GM21360 (cell line): ENCODE results near the gene MAP1LC3A.

Experiments
- ATAC-seq: cut with Tn5 transposase; IDR thresholded peaks from one replicate; pipeline ENCODE4 v1.9.1; 2021; ENCODE audit warnings: mild to moderate bottlenecking, moderate library complexity; ENCODE audit not compliant: unreplicated experiment

The MAP1LC3A gene

DNA sequence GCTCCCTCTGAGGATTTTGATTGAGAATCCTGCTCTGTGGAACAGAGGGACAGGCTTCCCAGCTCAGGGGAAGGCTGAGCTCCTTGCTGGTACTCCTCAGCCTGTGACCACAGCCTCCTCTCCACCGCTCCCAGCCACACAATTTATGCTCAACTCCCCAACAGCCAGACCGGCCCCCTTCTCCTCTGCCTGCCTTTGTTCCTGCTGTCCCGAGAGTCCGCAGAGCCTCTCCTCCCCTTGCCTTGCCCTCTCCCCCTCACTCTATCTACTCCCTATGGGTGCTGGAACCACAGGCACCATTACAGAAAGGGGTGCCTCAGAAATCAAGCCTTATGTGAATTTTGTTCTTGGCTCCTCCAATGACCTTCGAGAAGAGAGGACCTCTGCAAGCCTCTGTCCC lies 15.9 kb downstream of the MAP1LC3A start:
- ATAC-seq = no peak

DNA sequence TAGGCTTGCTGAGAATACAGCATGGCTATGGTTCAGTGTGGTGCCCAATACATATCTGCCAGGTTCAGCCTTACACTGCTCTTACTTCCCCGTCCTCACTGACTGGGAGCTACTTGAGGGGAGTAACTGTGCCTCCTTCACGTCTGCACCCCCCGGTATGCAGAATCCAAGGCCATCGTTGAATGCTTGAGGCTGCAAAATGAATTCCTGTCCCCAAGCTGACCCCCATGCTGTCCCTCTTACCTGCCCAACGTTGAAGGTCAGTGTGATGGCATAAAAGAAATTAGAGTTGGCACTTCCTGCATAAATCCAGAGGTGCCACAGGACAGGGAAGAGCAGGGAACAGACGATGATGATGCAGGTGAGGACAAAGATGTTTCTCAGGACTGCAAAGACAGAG lies 16.3 kb downstream of the MAP1LC3A start:
- ATAC-seq = no peak

DNA sequence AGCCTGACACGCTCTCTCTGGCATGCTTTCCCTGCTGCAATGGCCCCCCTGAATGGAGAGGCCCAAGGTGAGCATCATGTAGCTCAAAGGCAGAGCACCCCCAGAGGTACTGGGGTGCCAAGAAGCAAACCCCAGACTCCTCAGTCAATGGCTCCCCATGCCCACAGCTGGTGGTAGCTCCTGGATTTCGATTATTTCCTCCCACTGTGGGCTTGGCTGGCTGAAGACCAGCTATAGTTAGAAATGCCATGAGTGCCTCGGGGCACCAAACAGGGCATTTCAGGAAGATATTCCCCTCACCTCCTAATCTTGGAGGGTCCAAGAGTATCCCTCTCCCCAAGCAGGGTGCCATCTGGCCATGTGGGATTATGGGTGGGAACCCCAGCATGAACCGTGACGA lies 16.8 kb downstream of the MAP1LC3A start:
- ATAC-seq = no peak

DNA sequence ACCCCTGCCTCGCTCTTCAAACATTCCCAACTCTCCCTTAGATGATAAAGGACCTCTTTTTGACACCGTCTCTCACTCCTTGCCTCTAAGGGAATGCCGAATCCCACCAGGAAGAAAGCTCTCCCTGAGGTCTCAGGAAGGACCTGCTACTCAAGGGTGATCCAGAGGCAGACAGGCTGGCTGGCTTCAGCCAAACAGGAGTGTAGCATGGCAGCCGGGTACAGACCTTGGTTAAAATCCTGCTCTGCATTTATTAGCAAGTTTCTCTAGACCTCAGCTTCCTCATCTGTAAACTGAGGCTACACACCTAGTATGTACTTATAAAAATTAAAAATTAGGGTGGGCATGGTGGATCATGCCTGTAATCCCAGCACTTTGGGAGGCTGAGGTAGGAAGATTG lies 17.2 kb downstream of the MAP1LC3A start:
- no peak for ATAC-seq

DNA sequence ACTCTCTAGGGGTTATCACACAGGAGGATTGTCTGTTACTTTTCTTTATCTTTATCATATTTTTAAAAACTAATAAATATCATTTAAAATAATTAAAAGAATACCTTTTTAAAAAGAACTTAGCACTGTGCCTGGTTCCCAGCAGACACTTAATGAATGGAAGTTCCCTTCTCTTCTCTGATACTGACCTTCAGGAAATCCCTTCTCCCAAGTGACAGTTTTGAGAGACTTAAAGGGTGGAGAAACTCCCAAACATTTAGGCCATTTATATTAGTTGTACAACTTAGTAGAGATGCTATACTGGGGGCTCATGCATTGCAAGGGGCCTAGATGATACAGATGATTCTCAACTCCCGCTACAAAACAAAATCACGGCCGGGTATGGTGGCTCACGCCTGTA lies 18.5 kb downstream of the MAP1LC3A start:
- ATAC-seq = no peak

DNA sequence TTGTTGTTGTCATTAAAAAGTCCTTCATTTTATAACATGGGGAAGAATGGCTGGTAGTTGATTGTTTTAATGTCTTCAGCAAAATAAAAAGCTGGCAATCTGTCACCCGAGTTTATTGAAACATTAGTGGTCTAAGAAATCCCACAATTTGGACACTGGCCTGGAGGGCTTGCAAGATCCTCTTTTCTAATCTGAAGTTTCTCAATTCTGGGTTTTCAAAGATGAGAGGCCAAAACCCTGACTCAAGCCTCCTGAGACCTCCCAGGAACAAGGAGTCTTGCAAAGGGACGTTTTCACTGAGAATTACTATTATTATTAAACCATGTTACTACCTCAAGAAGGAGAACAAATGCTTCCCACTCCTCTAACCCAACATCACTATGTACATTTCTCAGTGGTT lies 19.5 kb downstream of the MAP1LC3A start:
- ATAC-seq = no peak

DNA sequence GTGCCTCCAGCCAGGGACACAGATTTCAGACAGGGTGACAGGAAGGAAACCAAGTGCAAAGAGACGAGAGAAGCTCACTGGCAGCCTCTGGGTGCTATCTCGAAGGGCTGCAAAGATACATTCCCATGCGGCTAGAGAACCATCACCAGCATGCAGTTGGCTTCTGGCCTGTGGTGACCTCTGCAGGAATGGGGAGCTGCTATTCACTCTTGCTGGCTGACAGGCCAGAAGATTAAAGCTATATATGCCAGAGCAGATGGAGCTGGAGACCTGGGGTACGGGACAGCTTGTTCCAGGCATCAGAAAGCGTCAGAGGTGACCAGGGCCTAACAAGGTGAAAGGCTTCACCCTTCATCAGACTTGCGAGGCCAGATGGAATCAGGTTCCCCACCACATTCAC lies 20.0 kb downstream of the MAP1LC3A start:
- no peak for ATAC-seq

DNA sequence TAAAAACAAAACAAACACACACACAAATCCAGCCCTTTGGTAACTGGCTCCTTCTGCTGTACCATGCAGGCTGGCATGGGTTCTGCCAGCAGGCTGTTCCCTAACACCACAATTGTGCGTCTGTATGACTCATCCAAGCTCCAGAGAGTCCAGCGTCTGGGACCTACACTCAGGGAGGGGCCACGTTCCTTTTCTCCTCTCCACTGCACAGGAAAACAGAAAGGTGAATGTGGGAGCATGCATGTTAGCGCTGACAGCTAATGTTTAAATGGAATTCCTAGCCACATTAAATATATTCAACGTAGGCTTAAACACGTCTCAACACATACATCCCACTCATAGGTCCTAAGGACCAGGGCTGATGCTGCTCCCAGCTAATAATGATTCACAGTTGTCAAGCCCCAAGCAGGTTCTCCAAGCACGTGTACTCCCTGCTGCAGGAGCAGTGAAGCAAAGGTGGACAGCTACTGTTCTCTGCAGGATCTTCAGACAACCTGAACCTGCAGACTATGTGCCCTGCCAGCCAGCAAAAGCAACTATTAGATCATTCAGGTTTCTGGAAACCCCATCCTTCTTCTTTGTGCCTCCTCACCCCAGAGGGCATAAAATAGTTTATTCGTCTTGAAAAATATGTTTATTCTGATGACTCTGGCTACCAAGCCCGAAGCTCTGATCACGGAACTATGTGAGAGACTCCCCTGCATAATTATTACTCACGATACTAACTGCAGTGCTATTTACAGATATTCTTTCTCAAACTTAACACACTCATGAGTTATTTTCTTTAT lies 20.9 kb downstream of the MAP1LC3A start:
- ATAC-seq = no peak

DNA sequence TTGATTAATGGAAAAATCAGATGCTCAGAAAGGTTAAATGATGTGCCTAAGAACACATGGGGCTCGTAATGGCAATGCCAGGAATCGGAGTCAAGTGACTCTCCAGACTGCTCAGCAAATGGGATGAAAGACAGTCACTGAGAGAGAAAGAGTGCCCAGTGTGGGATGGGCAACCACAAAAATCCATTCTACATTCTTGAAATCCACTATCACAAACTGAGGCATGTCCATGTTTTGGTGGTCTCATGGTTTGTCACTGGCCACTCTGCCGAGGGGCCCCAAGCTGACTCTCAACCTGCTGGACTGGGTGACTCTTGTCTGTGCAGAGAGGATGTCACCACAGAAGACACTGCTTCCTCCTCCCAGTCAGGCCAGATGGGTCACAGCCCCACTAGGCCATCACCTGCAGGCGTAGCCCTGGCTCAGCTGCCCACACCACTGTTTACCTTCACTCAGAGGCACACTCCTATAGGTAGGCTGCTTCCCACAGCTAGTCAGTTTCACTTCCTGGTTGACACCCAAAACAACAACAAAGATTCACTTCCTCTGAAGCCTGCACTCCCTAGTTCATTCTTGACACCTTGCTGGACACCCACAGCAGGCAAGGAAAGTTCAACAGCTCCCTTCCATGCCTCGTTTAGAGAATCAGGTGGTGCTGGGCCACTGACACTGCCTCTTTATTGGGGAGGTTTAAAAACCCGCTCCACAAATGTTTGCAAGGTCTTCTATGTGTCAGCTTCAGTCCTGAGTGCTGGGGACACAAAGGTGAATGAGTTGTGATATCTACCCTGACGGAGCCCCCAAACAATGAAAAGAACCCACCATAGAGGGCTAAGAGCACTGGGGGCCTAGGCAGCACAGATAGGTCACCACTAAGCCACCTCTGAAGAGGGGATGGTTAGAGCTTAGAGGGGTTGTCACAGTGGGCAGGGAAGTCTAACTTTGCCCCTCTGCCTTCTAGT lies 21.7 kb downstream of the MAP1LC3A start:
- peak; percentile 61 for ATAC-seq

DNA sequence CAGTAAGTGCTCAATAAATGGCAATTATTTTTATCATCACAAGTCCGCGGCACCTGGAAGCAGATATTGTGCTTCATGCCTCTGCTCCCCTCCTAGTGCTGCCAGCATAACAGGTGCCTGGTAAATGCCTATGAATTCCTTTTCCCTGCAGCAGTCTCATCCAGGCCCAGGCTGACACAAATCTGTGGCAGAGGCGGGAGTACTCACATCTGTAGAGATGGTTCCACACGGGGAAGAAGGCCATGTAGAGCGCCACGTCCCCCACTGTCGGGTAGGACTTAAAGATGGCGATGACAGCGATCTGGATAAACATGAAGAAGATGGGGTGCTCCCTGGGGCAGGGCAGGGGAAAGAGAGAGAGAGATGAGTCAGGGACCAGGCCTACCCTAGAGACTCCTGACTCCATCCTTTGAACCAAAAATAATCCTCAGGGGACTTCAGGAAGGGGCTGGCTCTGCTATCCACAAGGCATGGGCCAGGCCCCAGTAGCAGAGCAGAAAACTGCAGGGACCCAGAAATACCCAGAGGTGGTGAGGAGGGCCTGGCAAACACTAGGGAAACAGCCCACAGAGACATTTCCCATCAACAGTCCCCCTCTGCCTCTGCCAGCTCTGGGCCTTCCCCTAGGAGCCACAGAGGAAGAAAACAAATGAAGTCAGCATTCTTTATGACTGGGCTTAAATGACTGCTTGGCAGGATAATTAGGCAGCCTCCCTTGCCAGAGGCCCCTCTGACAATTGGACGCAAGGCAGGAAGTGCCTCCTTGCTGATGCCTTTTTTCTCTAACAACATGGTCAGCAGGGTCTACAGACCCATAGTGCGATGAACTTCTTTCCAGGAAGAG lies 23.0 kb downstream of the MAP1LC3A start:
- ATAC-seq = no peak

DNA sequence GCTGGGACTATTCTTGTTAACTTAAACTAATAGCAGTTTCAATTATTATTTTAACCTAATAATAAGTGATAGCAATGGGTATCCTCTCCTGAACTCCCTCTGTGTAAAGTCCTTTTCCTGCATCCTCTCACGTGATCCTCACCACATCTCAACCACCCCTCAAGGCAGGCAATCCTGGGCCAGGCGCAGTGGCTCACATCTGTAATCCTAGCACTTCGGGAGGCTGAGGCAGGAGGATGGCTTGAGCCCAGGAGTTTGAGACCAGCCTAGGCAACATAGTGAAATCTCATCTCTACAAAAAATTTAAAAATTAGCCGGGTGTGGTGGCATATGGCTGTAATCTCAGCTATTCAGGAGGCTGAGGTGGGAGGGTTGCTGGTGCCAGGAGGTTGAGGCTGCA lies 23.7 kb downstream of the MAP1LC3A start:
- ATAC-seq = no peak

DNA sequence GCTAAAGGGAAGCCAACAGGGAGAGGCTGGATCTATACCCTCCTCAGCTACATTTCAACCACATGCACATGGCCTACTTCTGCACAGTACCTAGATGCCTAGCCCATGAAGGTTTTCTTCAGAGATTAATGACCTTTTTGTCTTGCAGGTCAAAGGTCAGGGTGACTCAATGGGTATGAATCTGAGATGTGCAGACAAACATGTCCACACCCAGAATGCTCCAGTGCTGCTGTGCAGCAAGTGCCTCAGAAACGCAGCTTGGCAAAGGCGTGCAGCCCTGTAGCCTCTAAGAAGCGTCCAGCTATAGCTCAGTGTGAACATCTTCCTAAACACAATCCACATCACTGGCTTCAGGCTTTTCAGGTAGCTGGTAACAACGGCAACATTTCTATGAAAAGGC lies 24.4 kb downstream of the MAP1LC3A start:
- no peak for ATAC-seq

DNA sequence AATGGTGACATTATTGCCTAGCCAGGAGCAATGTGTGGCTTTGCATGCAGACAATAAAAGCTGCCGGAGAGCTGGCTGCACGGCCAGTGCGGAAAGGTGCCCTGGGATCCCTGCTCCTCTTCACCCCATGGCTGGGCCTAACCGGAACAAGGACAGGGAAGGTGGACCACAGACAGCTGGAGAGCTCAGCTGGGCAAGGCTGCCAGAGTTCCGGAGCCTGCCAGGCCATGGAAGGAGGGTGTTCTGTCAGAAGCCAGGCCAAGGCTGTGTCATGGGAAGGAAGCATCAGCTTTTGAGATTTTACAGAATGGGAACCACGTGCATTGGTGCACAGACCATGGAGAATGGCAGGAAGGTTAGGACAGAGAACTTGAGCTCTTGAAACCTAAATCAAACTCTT lies 25.0 kb downstream of the MAP1LC3A start:
- no peak for ATAC-seq

DNA sequence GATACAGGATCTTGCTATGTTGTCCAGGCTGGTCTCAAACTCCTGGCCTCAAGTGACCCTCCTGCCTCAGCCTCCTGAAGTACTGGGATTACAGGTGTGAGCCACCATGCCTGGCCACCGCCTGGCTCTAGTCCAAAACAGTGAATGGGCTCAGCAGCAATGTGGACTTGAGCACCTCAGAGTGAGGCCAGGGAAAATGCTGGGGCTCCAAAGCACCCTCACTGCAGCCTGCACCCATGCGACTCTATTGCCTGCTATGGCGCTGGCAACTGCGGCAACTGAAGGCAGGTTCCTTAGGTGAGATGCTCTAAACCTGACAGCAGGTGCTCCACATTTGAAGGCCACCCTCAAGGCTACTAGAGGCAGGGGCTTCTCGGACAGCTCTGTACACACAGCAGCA lies 26.5 kb downstream of the MAP1LC3A start:
- no peak for ATAC-seq

DNA sequence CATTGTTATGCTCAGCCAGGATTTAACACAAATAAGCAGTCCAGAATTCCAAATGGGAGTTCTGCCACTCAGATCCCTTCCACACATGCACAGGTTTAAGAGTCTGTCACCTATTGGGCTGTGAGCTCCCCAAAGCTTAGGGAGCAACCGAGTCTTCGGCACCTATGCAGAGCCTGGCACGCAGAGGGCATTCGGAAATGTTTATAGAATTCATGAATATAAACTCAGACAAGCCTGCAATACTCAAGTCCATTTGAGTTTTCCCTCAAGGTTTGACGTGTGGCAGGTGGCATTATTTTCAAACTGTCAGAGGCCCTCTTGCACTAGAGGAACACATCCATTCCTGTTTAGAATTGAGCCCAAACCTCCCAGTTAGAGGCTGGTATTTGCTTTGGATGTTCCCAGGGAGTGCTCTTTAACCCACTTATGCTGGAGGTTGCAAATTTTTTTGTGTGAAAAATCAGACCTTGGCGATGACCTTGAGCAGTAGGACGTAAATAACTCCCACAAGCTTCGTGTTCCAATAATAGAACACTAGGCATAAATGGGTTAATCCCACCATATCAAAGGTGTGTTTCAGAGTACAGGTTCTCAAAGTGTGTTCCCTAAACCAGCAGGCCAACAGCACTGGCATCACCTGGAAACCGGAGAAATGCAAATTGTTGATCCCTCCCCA lies 28.1 kb downstream of the MAP1LC3A start:
- no peak for ATAC-seq

DNA sequence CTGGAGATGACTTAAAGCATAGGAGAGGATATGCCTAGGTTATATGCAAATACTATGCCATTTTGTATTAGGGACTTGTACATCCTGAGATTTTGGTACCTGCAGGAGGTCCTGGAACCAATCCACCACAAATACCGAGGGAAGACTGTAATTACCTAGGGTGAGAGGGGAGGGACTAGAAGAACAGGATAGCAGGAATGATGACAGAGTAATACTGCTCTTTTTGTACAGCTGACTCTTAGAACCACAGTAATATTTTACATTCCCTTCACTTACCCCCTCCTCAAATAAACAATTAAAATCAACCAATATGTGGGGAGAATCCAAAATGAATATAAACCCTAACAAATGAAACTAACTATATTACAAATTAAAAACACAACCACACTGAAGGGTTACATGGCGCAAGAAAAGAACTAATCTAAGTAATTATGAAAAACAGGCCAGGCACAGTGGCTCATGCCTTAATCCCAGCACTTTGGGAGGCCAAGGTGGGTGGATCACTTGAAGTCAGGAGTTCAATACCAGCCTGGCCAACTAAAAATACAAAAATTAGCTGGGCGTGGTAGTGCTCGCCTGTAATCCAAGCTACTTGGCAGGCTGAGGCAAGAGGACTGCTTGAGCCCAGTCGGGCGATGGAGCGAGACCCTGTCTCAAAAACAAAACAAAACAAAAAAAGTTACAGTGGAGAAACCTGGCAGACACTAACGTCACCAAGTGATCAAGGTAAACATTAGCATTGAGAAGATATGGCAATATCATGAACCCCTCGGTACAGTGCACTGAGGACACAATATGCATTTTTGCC lies 37.1 kb downstream of the MAP1LC3A start:
- no peak for ATAC-seq

DNA sequence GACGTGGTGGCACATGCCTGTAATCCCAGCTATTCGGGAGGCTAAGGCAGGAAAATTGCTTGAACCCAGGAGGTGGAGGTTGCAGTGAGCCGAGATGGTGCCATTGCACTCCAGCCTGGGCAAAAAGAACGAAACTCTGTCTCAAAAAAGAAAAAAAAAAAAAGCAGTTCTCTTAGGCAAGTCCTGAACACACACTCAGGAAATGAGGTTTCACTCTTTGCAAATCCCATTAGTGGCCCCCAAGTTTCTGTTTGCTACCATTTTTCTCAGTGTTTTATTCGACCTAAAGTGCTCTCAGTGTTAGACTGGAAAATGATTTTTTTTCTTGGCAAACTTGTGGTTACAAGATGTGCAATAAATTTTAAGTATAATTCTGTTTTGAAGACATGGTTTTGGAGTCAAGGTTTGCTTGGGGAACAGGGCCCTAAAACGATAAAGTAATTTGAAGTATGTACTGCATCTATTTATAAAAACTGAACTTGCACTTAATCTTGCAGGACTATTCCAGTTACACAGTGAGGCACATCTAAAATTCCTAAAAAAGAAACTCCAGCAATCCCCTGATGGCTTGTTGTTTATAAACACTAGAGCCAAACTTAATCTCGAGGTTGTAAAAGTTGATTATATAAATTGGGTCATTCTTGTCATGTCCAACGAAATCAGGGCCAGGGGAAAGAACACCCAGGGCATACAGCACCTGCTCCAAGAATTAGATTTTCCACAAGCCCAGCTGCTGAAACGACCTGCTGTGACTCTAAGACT lies 42.6 kb downstream of the MAP1LC3A start:
- ATAC-seq = no peak

DNA sequence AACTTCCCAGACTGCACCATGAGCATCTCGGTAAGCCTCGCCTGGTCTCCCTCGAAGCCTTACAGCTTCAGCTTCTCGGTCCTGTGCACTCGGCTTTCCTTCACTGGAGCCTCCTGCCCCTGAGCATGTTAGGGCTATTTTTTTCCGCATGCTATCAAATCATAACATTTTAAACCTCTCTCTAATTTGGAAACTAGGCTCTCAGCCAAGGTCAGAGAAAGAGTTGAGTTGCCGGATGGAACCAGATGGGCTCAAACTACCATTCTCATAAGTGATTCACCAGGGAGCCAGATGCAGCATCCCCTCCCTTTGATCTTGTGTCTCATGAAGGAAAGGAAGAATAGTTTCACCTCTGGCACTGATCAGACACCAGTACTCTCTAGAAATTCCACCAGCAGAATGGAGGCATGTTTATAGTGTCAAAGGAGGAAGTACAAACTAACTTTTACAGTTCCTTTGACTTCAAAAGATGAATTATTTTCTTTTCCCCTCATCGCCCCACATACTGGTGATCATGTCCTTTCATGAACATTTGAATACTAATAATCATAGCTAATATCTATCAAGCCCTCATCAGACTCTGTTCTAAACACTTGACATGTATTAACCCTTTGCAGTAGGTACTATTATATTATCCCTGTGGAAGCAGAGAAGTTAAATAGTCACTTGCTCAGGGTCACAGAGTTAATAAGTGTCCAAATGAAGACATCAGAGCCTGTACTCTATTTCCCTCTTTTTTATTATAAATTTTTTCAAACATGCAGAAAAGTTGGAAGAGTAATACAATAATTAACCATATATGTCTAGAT lies 46.7 kb downstream of the MAP1LC3A start:
- ATAC-seq = no peak
